Measurements from ENCODE around the gene ATF6B. TPM values are rescaled to one million over a fixed set of nuclear protein-coding genes. Genes with fewer than 3 reads are reported as not detected.
"Not testable (repeated sequence)": the region's sequence is repeated elsewhere in the genome, so short reads cannot be mapped to it uniquely, and the experiment has no call there.

Gene ATF6B
- total RNA-seq, 4 donors from 2014 or later: 13.3 to 26.9 (median 25.2) TPM

DNA sequence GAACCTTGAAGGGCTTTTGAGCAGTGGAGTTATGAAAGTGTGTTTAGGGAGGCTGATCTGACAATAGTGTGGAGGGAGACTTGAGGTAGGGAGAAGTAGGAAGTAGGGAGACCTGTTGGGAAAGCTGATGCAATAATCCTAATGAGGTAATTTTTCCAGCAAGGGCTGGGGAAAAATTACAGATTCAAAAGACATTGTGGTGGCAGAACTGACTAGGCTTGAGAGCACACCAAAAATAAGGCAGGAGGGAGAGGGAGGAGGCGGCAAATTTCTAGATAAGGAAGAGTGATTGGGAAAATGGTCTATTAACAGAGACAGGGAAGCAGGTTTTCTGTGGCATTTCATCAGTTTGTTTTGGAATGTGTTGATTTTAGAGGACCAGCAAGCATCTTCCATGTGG is 18.2 kb upstream of the ATF6B start:
- ATAC-seq: no peak
- WGBS, 2 donors (ENCODE audit: low coverage in 1 of 2): 80 to 88% methylated on average over 1 of the region's 1 CpG

DNA sequence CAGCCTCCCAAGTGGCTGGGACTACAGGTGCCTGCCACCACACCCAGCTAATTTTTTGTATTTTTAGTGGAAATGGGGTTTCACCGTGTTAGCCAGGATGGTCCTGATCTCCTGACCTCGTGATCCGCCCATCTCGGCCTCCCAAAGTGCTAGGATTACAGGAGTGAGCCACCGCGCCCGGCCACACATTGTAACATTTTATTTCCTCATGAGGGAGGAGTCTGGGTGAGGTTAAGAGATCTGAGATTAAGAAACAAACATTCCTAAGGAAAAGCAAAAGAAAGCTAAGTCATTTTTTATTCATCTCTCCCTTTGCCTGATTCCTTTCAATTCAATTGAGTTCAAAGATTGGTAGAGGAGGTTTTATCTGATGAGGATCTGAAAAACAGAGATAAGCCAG is 16.2 kb upstream of the ATF6B start:
- H3K27me3 ChIP-seq, ATAC-seq, H3K4me1 ChIP-seq, H3K4me3 ChIP-seq, H3K27ac ChIP-seq, H3K9me3 ChIP-seq: not testable (repeated sequence)
- WGBS, 2 donors (ENCODE audit: low coverage in 1 of 2): 77 to 91% methylated on average over 6 to 7 of the region's 7 CpGs
- peaks cover 0 to 13% of the 10 kb centered on the region in 2 donors for H3K36me3 ChIP-seq

More for the DNA sequence above, 18.2 kb upstream of the ATF6B start:
- Histone ChIP-seq H3K9me3 (no peaks in the 10 kb centered on the region), H3K4me1 (peaks cover 0 to 20% (median 7%) of the 10 kb centered on the region in 3 donors), H3K36me3 (peaks cover 0 to 18% of the 10 kb centered on the region in 2 donors), H3K27ac (no peak overlapping the region), H3K27me3 (no peaks in the 10 kb centered on the region), H3K4me3 (no peak overlapping the region)
- TF ChIP-seq, protein P1, sequence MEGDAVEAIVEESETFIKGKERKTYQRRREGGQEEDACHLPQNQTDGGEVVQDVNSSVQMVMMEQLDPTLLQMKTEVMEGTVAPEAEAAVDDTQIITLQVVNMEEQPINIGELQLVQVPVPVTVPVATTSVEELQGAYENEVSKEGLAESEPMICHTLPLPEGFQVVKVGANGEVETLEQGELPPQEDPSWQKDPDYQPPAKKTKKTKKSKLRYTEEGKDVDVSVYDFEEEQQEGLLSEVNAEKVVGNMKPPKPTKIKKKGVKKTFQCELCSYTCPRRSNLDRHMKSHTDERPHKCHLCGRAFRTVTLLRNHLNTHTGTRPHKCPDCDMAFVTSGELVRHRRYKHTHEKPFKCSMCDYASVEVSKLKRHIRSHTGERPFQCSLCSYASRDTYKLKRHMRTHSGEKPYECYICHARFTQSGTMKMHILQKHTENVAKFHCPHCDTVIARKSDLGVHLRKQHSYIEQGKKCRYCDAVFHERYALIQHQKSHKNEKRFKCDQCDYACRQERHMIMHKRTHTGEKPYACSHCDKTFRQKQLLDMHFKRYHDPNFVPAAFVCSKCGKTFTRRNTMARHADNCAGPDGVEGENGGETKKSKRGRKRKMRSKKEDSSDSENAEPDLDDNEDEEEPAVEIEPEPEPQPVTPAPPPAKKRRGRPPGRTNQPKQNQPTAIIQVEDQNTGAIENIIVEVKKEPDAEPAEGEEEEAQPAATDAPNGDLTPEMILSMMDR (IDR thresholded peaks at IDR 0.05): no peak
- TF ChIP-seq EP300 (IDR thresholded peaks at IDR 0.05): no peak
- TF ChIP-seq POLR2A (IDR thresholded peaks at IDR 0.05): no peak
- TF ChIP-seq POLR2AphosphoS5 (IDR thresholded peaks at IDR 0.05): no peak

DNA sequence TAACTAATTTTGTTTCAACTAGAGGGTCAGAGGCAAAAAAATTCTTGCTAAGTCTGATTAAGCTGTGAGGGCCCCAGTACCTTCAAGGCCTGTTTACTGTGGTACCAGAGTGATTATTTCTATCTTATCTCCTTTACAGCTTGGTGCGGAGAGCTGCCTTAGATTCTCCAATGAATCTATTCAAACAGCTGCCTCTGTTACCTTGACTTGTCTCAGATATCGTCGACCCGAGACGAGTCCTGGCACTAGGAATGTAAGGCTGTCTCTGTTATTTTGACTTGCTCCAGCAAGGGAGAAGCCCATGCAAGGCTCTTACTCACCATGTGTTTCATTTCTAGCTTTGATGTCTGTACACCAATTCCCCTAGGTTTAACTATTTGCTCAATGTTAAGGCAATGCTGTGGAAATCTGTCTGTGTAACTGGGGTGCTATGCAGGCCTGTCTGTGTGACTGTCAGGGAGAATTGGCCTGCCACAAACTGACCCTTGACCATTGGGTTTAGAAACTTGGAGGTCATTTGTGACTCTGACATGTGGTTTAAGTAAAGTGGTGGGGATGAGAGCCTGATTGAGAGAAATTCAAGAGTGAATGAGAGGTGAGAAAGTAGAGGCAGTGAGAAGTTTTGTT is 12.5 kb upstream of the ATF6B start:
- H3K27me3 ChIP-seq: no peaks in the 10 kb centered on the region
- no peak for TF ChIP-seq POLR2AphosphoS5 (IDR thresholded peaks at IDR 0.05)
- TF ChIP-seq, protein P1 (IDR thresholded peaks at IDR 0.05): no peak
- TF ChIP-seq POLR2A (IDR thresholded peaks at IDR 0.05): no peak
- TF ChIP-seq EP300 (IDR thresholded peaks at IDR 0.05): no peak
- no peak for ATAC-seq
- no peaks in the 10 kb centered on the region for H3K36me3 ChIP-seq
- H3K9me3 ChIP-seq: no peaks in the 10 kb centered on the region
- 56 to 100% methylated on average over 1 to 5 of the region's 5 CpGs for WGBS, 2 donors (ENCODE audit: low coverage in 1 of 2)
- H3K27ac ChIP-seq: no peak overlapping the region
- H3K4me1 ChIP-seq: no peaks in the 10 kb centered on the region
- H3K4me3 ChIP-seq: no peak overlapping the region

DNA sequence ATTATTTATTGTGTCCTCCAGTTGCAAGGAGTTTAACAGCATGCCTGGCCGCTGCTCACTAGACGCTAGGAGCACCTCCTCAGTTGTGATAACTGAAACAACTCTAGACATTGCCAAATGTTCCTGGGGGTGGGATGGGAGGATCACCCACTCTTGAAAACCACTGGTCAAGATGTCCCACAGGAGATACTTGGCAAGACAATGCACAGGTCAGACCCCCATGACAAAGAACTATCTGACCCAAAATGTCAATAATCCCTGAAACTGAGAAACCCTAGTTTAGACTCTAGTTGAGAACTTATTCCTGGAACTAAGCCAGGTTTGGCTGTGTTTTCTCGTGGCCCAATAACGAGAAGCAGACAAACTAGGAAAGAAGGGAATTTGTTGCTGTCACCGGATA is 11.5 kb upstream of the ATF6B start:
- Histone ChIP-seq H3K27ac (no peak overlapping the region), H3K4me1 (no peaks in the 10 kb centered on the region), H3K36me3 (no peaks in the 10 kb centered on the region), H3K4me3 (no peak overlapping the region), H3K9me3 (no peaks in the 10 kb centered on the region), H3K27me3 (no peaks in the 10 kb centered on the region)
- TF ChIP-seq POLR2A (IDR thresholded peaks at IDR 0.05): no peak
- TF ChIP-seq EP300 (IDR thresholded peaks at IDR 0.05): no peak
- no peak for TF ChIP-seq POLR2AphosphoS5 (IDR thresholded peaks at IDR 0.05)
- TF ChIP-seq, protein P1 (IDR thresholded peaks at IDR 0.05): no peak
- 27 to 41% methylated on average over 3 to 5 of the region's 5 CpGs for WGBS, 2 donors (ENCODE audit: low coverage in 1 of 2)
- no peak for ATAC-seq

DNA sequence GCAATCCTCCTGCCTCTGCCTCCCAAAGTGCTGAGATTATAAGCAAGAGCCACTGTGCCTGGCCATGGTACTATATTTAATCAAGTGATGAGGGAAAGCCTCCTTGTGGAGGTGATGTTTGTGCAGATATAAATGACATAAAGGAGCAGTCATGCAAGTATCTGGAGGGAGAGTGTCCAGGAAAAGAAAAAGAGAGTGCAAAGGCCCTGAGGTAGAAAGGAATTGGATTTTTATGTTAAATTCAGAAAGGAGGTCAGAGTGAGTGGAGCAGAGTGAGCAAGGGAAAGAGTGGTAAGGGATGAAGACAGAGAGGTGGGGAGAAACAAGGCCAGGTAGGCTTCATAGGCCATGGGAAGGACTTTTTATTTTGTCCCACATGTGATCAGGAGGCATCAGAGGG is 9.4 kb upstream of the ATF6B start:
- TF ChIP-seq POLR2AphosphoS5 (IDR thresholded peaks at IDR 0.05): no peak
- TF ChIP-seq, protein P1 (IDR thresholded peaks at IDR 0.05): no peak
- TF ChIP-seq POLR2A (IDR thresholded peaks at IDR 0.05): no peak
- no peak for TF ChIP-seq EP300 (IDR thresholded peaks at IDR 0.05)
- ATAC-seq: no peak
- Histone ChIP-seq H3K36me3 (no peaks in the 10 kb centered on the region), H3K27ac (no peak overlapping the region), H3K9me3 (no peaks in the 10 kb centered on the region), H3K4me3 (no peak overlapping the region), H3K27me3 (no peaks in the 10 kb centered on the region), H3K4me1 (no peaks in the 10 kb centered on the region)

Measured in gastroesophageal sphincter (tissue), 4 donors.